ENCODE measurements around the gene FLOT1. TPM values are rescaled to one million over a fixed set of nuclear protein-coding genes. Genes with fewer than 3 reads are reported as not detected.

The FLOT1 gene
- total RNA-seq, 1 donor from 2014 or later: 80.3 TPM

GRCh38 chr6:30705620-30706019 is 36.9 kb downstream of the FLOT1 start:
- no peak overlapping the region for H3K4me3 Mint-ChIP-seq
- Histone ChIP-seq H3K36me3 (no peaks in the 10 kb centered on the region), H3K9ac (no peak overlapping the region), H3F3A (ENCODE audit: low read depth) (no peaks in the 10 kb centered on the region), H2AFZ (replicated peaks) (no peak overlapping the region), H3K27me3 (no peaks in the 10 kb centered on the region), H4K20me1 (ENCODE audit: low read depth) (no peaks in the 10 kb centered on the region), H3K9me3 (ENCODE audit: low read depth) (no peaks in the 10 kb centered on the region), H3K27ac (no peak overlapping the region), H3K4me3 (no peak overlapping the region), H3K4me1 (no peaks in the 10 kb centered on the region), H3K79me2 (ENCODE audit: low read depth) (no peaks in the 10 kb centered on the region), H3K4me2 (no peak overlapping the region)
- DNase-seq (ENCODE audit: low spot score): no peak
- TF ChIP-seq EZH2phosphoT487 (IDR thresholded peaks at IDR 0.05): no peak
- no peak for TF ChIP-seq EZH2 (IDR thresholded peaks at IDR 0.05)
- TF ChIP-seq, protein P1, sequence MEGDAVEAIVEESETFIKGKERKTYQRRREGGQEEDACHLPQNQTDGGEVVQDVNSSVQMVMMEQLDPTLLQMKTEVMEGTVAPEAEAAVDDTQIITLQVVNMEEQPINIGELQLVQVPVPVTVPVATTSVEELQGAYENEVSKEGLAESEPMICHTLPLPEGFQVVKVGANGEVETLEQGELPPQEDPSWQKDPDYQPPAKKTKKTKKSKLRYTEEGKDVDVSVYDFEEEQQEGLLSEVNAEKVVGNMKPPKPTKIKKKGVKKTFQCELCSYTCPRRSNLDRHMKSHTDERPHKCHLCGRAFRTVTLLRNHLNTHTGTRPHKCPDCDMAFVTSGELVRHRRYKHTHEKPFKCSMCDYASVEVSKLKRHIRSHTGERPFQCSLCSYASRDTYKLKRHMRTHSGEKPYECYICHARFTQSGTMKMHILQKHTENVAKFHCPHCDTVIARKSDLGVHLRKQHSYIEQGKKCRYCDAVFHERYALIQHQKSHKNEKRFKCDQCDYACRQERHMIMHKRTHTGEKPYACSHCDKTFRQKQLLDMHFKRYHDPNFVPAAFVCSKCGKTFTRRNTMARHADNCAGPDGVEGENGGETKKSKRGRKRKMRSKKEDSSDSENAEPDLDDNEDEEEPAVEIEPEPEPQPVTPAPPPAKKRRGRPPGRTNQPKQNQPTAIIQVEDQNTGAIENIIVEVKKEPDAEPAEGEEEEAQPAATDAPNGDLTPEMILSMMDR (IDR thresholded peaks at IDR 0.05): no peak
- H3K4me1 Mint-ChIP-seq: no peaks in the 10 kb centered on the region
- peaks cover 60% of the 10 kb centered on the region for H3K36me3 Mint-ChIP-seq
- peak overlapping the region; percentile 10 for H3K27ac Mint-ChIP-seq
- H3K9me3 Mint-ChIP-seq: no peaks in the 10 kb centered on the region
- H3K27me3 Mint-ChIP-seq (ENCODE audit: insufficient read depth, low read depth): peaks cover 5% of the 10 kb centered on the region

GRCh38 chr6:30703821-30704220 is 38.7 kb downstream of the FLOT1 start:
- Histone ChIP-seq H3K4me2 (no peak overlapping the region), H3K79me2 (ENCODE audit: low read depth) (no peaks in the 10 kb centered on the region), H3K36me3 (no peaks in the 10 kb centered on the region), H3K4me3 (no peak overlapping the region), H3K4me1 (no peaks in the 10 kb centered on the region), H3K9me3 (ENCODE audit: low read depth) (no peaks in the 10 kb centered on the region), H4K20me1 (ENCODE audit: low read depth) (no peaks in the 10 kb centered on the region), H3F3A (ENCODE audit: low read depth) (no peaks in the 10 kb centered on the region), H3K27ac (no peak overlapping the region), H3K9ac (no peak overlapping the region), H2AFZ (replicated peaks) (no peak overlapping the region), H3K27me3 (no peaks in the 10 kb centered on the region)
- Mint-ChIP-seq H3K4me1 (no peaks in the 10 kb centered on the region), H3K4me3 (no peak overlapping the region), H3K27ac (peak overlapping the region; percentile 61), H3K36me3 (peaks cover 62% of the 10 kb centered on the region), H3K27me3 (ENCODE audit: insufficient read depth, low read depth) (peaks cover 5% of the 10 kb centered on the region), H3K9me3 (no peaks in the 10 kb centered on the region)
- DNase-seq (ENCODE audit: low spot score): no peak
- TF ChIP-seq, protein P1 (IDR thresholded peaks at IDR 0.05): no peak
- no peak for TF ChIP-seq EZH2 (IDR thresholded peaks at IDR 0.05)
- TF ChIP-seq EZH2phosphoT487 (IDR thresholded peaks at IDR 0.05): no peak

GRCh38 chr6:30703011-30703410 is 39.5 kb downstream of the FLOT1 start:
- Histone ChIP-seq H3K79me2 (ENCODE audit: low read depth) (no peaks in the 10 kb centered on the region), H3K4me1 (no peaks in the 10 kb centered on the region), H3K4me2 (no peak overlapping the region), H3K27me3 (no peaks in the 10 kb centered on the region), H3K27ac (no peak overlapping the region), H3K9ac (no peak overlapping the region), H4K20me1 (ENCODE audit: low read depth) (no peaks in the 10 kb centered on the region), H3K4me3 (no peak overlapping the region), H2AFZ (replicated peaks) (no peak overlapping the region), H3K9me3 (ENCODE audit: low read depth) (no peaks in the 10 kb centered on the region), H3F3A (ENCODE audit: low read depth) (no peaks in the 10 kb centered on the region), H3K36me3 (no peaks in the 10 kb centered on the region)
- Mint-ChIP-seq H3K27me3 (ENCODE audit: insufficient read depth, low read depth) (peaks cover 3% of the 10 kb centered on the region), H3K4me3 (no peak overlapping the region), H3K4me1 (no peaks in the 10 kb centered on the region), H3K9me3 (no peaks in the 10 kb centered on the region), H3K36me3 (peaks cover 58% of the 10 kb centered on the region), H3K27ac (peak overlapping the region; percentile 31)
- no peak for DNase-seq (ENCODE audit: low spot score)
- TF ChIP-seq EZH2phosphoT487 (IDR thresholded peaks at IDR 0.05) (no peak), EZH2 (IDR thresholded peaks at IDR 0.05) (no peak)
- TF ChIP-seq, protein P1 (IDR thresholded peaks at IDR 0.05): no peak
